Astrocyte (in vitro differentiated cells and primary cell): ENCODE measurements around the gene TNKS1BP1. TPM values are rescaled to one million over a fixed set of nuclear protein-coding genes. Genes with fewer than 3 reads are reported as not detected.

ENCODE experiments used
- DNase-seq: peaks from one replicate; pipeline ENCODE4 v3.0.0-alpha.2; 2010; ENCODE audit warnings: low read depth
- FAIRE-seq: peaks from 2 replicates; lab custom pipeline; 2011; peaks lifted over from hg19 to GRCh38; lab: Jason Lieb, UNC
- H2AFZ ChIP-seq: 2 replicates; pipeline ENCODE4 v1.6.0; 2012; ENCODE audit warnings: low read depth, low read length, inconsistent platforms
- H3K27ac ChIP-seq: 2 replicates; pipeline ENCODE4 v1.5.1; 2011; ENCODE audit warnings: low read depth, low read length, inconsistent platforms
- H3K27me3 ChIP-seq: 2 replicates; pipeline ENCODE4 v1.6.0; 2011; ENCODE audit warnings: low read length, inconsistent platforms; ENCODE audit not compliant: insufficient read depth
- H3K36me3 ChIP-seq: 2 replicates; pipeline ENCODE4 v1.5.1; 2011; ENCODE audit warnings: low read length, inconsistent platforms; ENCODE audit not compliant: insufficient read depth
- H3K4me1 ChIP-seq: 2 replicates; pipeline ENCODE4 v1.5.1; 2011; ENCODE audit warnings: low read length, inconsistent platforms; ENCODE audit not compliant: insufficient read depth
- H3K4me2 ChIP-seq: 2 replicates; pipeline ENCODE4 v1.6.0; 2012; ENCODE audit warnings: low read length, inconsistent platforms
- H3K4me3 ChIP-seq: 2 replicates; pipeline ENCODE4 v1.5.1; 2011; ENCODE audit warnings: low read depth, mild to moderate bottlenecking, low read length, inconsistent platforms; ENCODE audit not compliant: insufficient read depth
- H3K79me2 ChIP-seq: 2 replicates; pipeline ENCODE4 v1.6.0; 2012; ENCODE audit warnings: mild to moderate bottlenecking, low read length, inconsistent platforms; ENCODE audit not compliant: insufficient read depth
- H3K9ac ChIP-seq: 2 replicates; pipeline ENCODE4 v1.6.0; 2012; ENCODE audit warnings: mild to moderate bottlenecking, low read length, inconsistent platforms
- H3K9me3 ChIP-seq: 2 replicates; pipeline ENCODE4 v1.5.1; 2012; ENCODE audit warnings: low read depth, mild to moderate bottlenecking, low read length, inconsistent platforms; ENCODE audit not compliant: insufficient read depth
- H4K20me1 ChIP-seq: 2 replicates; pipeline ENCODE4 v1.6.0; 2012; ENCODE audit warnings: low read length, inconsistent platforms; ENCODE audit not compliant: insufficient read depth
- H3K27ac Mint-ChIP-seq: one replicate; pipeline ENCODE4 v1.8.0; 2021; ENCODE audit warnings: mild to moderate bottlenecking, mixed read lengths; ENCODE audit not compliant: unreplicated experiment
- H3K27me3 Mint-ChIP-seq: one replicate; pipeline ENCODE4 v1.8.0; 2021; ENCODE audit warnings: low read depth, mixed read lengths; ENCODE audit not compliant: unreplicated experiment
- H3K36me3 Mint-ChIP-seq: one replicate; pipeline ENCODE4 v1.8.0; 2021; ENCODE audit warnings: low read depth, mixed read lengths; ENCODE audit not compliant: unreplicated experiment
- H3K4me1 Mint-ChIP-seq: one replicate; pipeline ENCODE4 v1.8.0; 2021; ENCODE audit warnings: low read depth, mixed read lengths; ENCODE audit not compliant: unreplicated experiment
- H3K4me3 Mint-ChIP-seq: one replicate; pipeline ENCODE4 v1.8.0; 2021; ENCODE audit warnings: mild to moderate bottlenecking, moderate library complexity, mixed read lengths; ENCODE audit not compliant: unreplicated experiment
- H3K9me3 Mint-ChIP-seq: one replicate; pipeline ENCODE4 v1.8.0; 2021; ENCODE audit warnings: mild to moderate bottlenecking, mixed read lengths; ENCODE audit not compliant: unreplicated experiment
- CTCF ChIP-seq: IDR thresholded peaks from 2 replicates; pipeline ENCODE4 v1.5.1; 2011; ENCODE audit warnings: low read depth, mild to moderate bottlenecking, inconsistent platforms, low read length, moderate library complexity; ENCODE audit not compliant: insufficient read depth
- EZH2 ChIP-seq: IDR thresholded peaks from 2 replicates; pipeline ENCODE4 v1.6.1; 2012; ENCODE audit warnings: mild to moderate bottlenecking, low read length, inconsistent platforms; ENCODE audit not compliant: insufficient read depth
- total RNA-seq: library from RNA; stranded (reverse); gene quantifications from 2 replicates; pipeline ENCODE4 v1.2.1, GENCODE V29; 2021

TNKS1BP1 gene
- total RNA-seq, 1 donor from 2014 or later, result 149 TPM

GRCh38 chr11:57310091-57310490 is 14.7 kb downstream of the TNKS1BP1 start:
- Histone ChIP-seq H3K79me2 (peaks cover 78% of the 10 kb centered on the region), H3K9ac (peak overlapping the region; percentile 87), H3K27ac (peak overlapping the region; percentile 89), H4K20me1 (peaks cover 80% of the 10 kb centered on the region), H3K27me3 (no peaks in the 10 kb centered on the region), H3K9me3 (no peaks in the 10 kb centered on the region), H3K4me3 (no peak overlapping the region), H3K4me2 (peak overlapping the region; percentile 99), H2AFZ (no peak overlapping the region), H3K4me1 (peaks cover 42% of the 10 kb centered on the region), H3K36me3 (peaks cover 22% of the 10 kb centered on the region)
- FAIRE-seq, result no peak
- H3K4me3 Mint-ChIP-seq, result peak overlapping the region; percentile 27
- no peaks in the 10 kb centered on the region for H3K9me3 Mint-ChIP-seq
- TF ChIP-seq CTCF (no peak), EZH2 (no peak)
- H3K27ac Mint-ChIP-seq, result peak overlapping the region; percentile 84
- peaks cover 47% of the 10 kb centered on the region for H3K4me1 Mint-ChIP-seq
- no peak for DNase-seq
- H3K36me3 Mint-ChIP-seq, result peaks cover 40% of the 10 kb centered on the region
- H3K27me3 Mint-ChIP-seq, result no peaks in the 10 kb centered on the region

- H3K27ac Mint-ChIP-seq, result peak overlapping the region; percentile 80
- Histone ChIP-seq H3K4me3 (no peak overlapping the region), H3K4me2 (peak overlapping the region; percentile 99)
These were observed 15.4 kb downstream of the TNKS1BP1 start for GRCh38 chr11:57309106-57310059.

More at GRCh38 chr11:57309106-57310059, 15.4 kb downstream of the TNKS1BP1 start:
- Histone ChIP-seq H4K20me1 (peaks cover 79% of the 10 kb centered on the region), H3K36me3 (peaks cover 22% of the 10 kb centered on the region), H2AFZ (no peak overlapping the region), H3K27ac (no peak overlapping the region), H3K9me3 (no peaks in the 10 kb centered on the region), H3K79me2 (peaks cover 78% of the 10 kb centered on the region), H3K27me3 (no peaks in the 10 kb centered on the region), H3K4me1 (peaks cover 47% of the 10 kb centered on the region), H3K9ac (no peak overlapping the region)
- no peak for TF ChIP-seq CTCF
- TF ChIP-seq EZH2, result no peak
- Mint-ChIP-seq H3K4me3 (peak overlapping the region; percentile 22), H3K27me3 (no peaks in the 10 kb centered on the region), H3K36me3 (peaks cover 40% of the 10 kb centered on the region), H3K4me1 (peaks cover 50% of the 10 kb centered on the region), H3K9me3 (no peaks in the 10 kb centered on the region)
- FAIRE-seq (no peak), DNase-seq (no peak)
